H1 (cell line): ENCODE measurements around the gene ACAP3. TPM values are rescaled to one million over a fixed set of nuclear protein-coding genes. Genes with fewer than 3 reads are reported as not detected.

Experiments
- CTCF ChIA-PET: fragments of 300-600 bp; sonication (Branson Sonifier 250); formaldehyde crosslinking; loops from one replicate; lab custom pipeline; 2021; ENCODE audit not compliant: partially characterized antibody; lab: Charles Lee
- POLR2A ChIA-PET: fragments of 300-600 bp; sonication (Branson Sonifier 250); formaldehyde crosslinking; loops from one replicate; lab custom pipeline; 2021; ENCODE audit warnings: inconsistent platforms; ENCODE audit not compliant: partially characterized antibody; lab: Charles Lee
- DNase-seq, 2 experiments: peaks; one replicate each; pipeline versions ENCODE4 v3.0.0 to v3.0.0-alpha.2; 2010 to 2022; ENCODE audit warnings: low spot score in 2 of 2, low read depth in 1 of 2, mixed read lengths in 1 of 2
- FAIRE-seq: peaks from 2 replicates; lab custom pipeline; 2011; peaks lifted over from hg19 to GRCh38; lab: Jason Lieb, UNC
- H2AFZ ChIP-seq: 2 replicates; pipeline ENCODE4 v1.8.1; 2012; ENCODE audit warnings: low read length, inconsistent platforms
- H2AK5ac ChIP-seq: 2 replicates; pipeline ENCODE4 v1.6.1; 2013; ENCODE audit warnings: low read depth, low read length
- H2BK120ac ChIP-seq: replicated peaks from 2 replicates; pipeline ENCODE3; 2013; ENCODE audit warnings: low read depth, low read length, inconsistent platforms
- H2BK12ac ChIP-seq: 2 replicates; pipeline ENCODE4 v1.6.1; 2013; ENCODE audit warnings: low read depth, low read length
- H2BK15ac ChIP-seq: 2 replicates; pipeline ENCODE4 v1.6.1; 2013; ENCODE audit warnings: low read length
- H2BK20ac ChIP-seq: 2 replicates; pipeline ENCODE4 v1.6.1; 2013; ENCODE audit warnings: low read length
- H2BK5ac ChIP-seq: 2 replicates; pipeline ENCODE4 v1.6.1; 2013; ENCODE audit warnings: low read depth, low read length
- H3K14ac ChIP-seq: 2 replicates; pipeline ENCODE4 v1.6.1; 2013; ENCODE audit warnings: inconsistent platforms; ENCODE audit not compliant: insufficient read length
- H3K18ac ChIP-seq: 2 replicates; pipeline ENCODE4 v1.6.1; 2013; ENCODE audit warnings: low read length; ENCODE audit errors: extremely low read depth
- H3K23ac ChIP-seq: 2 replicates; pipeline ENCODE4 v1.6.1; 2013; ENCODE audit warnings: inconsistent platforms; ENCODE audit not compliant: insufficient read length
- H3K23me2 ChIP-seq: 2 replicates; pipeline ENCODE4 v1.6.1; 2013; ENCODE audit warnings: low read depth, low read length
- H3K27ac ChIP-seq: 2 replicates; pipeline ENCODE4 v1.6.1; 2011; ENCODE audit warnings: low read depth, low read length, inconsistent platforms
- H3K27me3 ChIP-seq, 4 experiments: replicated peaks in 1 of 4; 1 replicate in 1 of 4; 2 replicates in 3 of 4; pipeline versions ENCODE4 v1.6.1 to v1.8.1; 2011 to 2013; ENCODE audit warnings: low read length in 3 of 4, mild to moderate bottlenecking in 3 of 4, inconsistent platforms in 2 of 4, mixed read lengths in 2 of 4, moderate library complexity in 1 of 4; ENCODE audit not compliant: control insufficient read depth in 3 of 4, insufficient read depth in 3 of 4; ENCODE audit errors: extremely low read depth in 1 of 4
- H3K36me3 ChIP-seq, 4 experiments: 2 replicates each; pipeline versions ENCODE4 v1.6.1 to v1.8.1; 2011 to 2013; ENCODE audit warnings: mild to moderate bottlenecking in 4 of 4, low read length in 3 of 4, moderate library complexity in 2 of 4, control low read depth in 1 of 4, inconsistent platforms in 1 of 4; ENCODE audit not compliant: insufficient read depth in 4 of 4, control insufficient read depth in 2 of 4
- H3K4ac ChIP-seq: replicated peaks from 2 replicates; pipeline ENCODE3; 2013; ENCODE audit warnings: low read length, low read depth, mixed read lengths, inconsistent platforms; ENCODE audit not compliant: insufficient read length
- H3K4me1 ChIP-seq, 4 experiments: replicated peaks in 1 of 4; 1 replicate in 1 of 4; 2 replicates in 3 of 4; pipeline versions ENCODE4 v1.6.1 to v1.8.1; 2011 to 2013; ENCODE audit warnings: low read length in 3 of 4, inconsistent platforms in 2 of 4, mixed read lengths in 1 of 4; ENCODE audit not compliant: insufficient read depth in 4 of 4, control insufficient read depth in 3 of 4
- H3K4me2 ChIP-seq, 2 experiments: 2 replicates each; pipeline versions ENCODE4 v1.6.1 to v1.8.1; 2011 to 2013; ENCODE audit warnings: low read depth in 2 of 2, low read length in 2 of 2, control low read depth in 1 of 2, inconsistent platforms in 1 of 2, mild to moderate bottlenecking in 1 of 2; ENCODE audit not compliant: insufficient read depth in 1 of 2
- H3K4me3 ChIP-seq, 4 experiments: fragments of 200-600, 300-600 bp in 1 of 4; sonication (generic), shearing (Covaris generic), sonication (Bioruptor Twin) in 1 of 4; 2 replicates each; pipeline versions ENCODE4 v1.5.1 to v1.8.1; 2011 to 2016; ENCODE audit warnings: low read length in 4 of 4, low read depth in 3 of 4, control low read depth in 2 of 4, inconsistent platforms in 2 of 4, mild to moderate bottlenecking in 2 of 4, mixed read lengths in 1 of 4, moderate library complexity in 1 of 4; ENCODE audit not compliant: insufficient read depth in 2 of 4; ENCODE audit errors: extremely low read depth in 1 of 4
- H3K56ac ChIP-seq: replicated peaks from 2 replicates; pipeline ENCODE3; 2013; ENCODE audit warnings: low read depth, mild to moderate bottlenecking, mixed read lengths, low read length, inconsistent platforms; ENCODE audit not compliant: insufficient read length
- H3K79me1 ChIP-seq: 2 replicates; pipeline ENCODE4 v1.6.1; 2013; ENCODE audit warnings: low read depth, low read length, control low read depth
- H3K79me2 ChIP-seq, 2 experiments: 2 replicates each; pipeline versions ENCODE4 v1.6.1 to v1.8.1; 2012 to 2013; ENCODE audit warnings: low read length in 2 of 2, mild to moderate bottlenecking in 2 of 2, inconsistent platforms in 1 of 2; ENCODE audit not compliant: insufficient read depth in 2 of 2, control insufficient read depth in 1 of 2
- H3K9ac ChIP-seq, 4 experiments: replicated peaks in 1 of 4; 1 replicate in 1 of 4; 2 replicates in 3 of 4; pipeline versions ENCODE4 v1.6.1 to v1.8.1; 2011 to 2013; ENCODE audit warnings: low read depth in 3 of 4, low read length in 3 of 4, control low read depth in 2 of 4, mild to moderate bottlenecking in 2 of 4, moderate library complexity in 2 of 4, inconsistent platforms in 1 of 4; ENCODE audit errors: extremely low read depth in 1 of 4
- H3K9me3 ChIP-seq, 2 experiments: 2 replicates each; pipeline versions ENCODE4 v1.6.1 to v1.8.1; 2012 to 2013; ENCODE audit warnings: mild to moderate bottlenecking in 2 of 2, moderate library complexity in 2 of 2, control low read depth in 1 of 2, inconsistent platforms in 1 of 2, low read depth in 1 of 2, low read length in 1 of 2, mixed read lengths in 1 of 2; ENCODE audit not compliant: insufficient read depth in 2 of 2
- H4K20me1 ChIP-seq, 2 experiments: replicated peaks in 1 of 2; 2 replicates each; pipeline versions ENCODE3 to v1.8.1; 2011 to 2013; ENCODE audit warnings: inconsistent platforms in 2 of 2, low read length in 2 of 2, mild to moderate bottlenecking in 1 of 2; ENCODE audit not compliant: insufficient read depth in 2 of 2, control insufficient read depth in 1 of 2
- H4K5ac ChIP-seq: 2 replicates; pipeline ENCODE4 v1.6.1; 2013; ENCODE audit warnings: low read length, low read depth, mixed read lengths, inconsistent platforms; ENCODE audit not compliant: insufficient read length
- H4K8ac ChIP-seq: 2 replicates; pipeline ENCODE4 v1.8.0; 2013; ENCODE audit warnings: mild to moderate bottlenecking, moderate library complexity, low read length, inconsistent platforms; ENCODE audit not compliant: insufficient read depth; ENCODE audit errors: extremely low read depth
- H4K91ac ChIP-seq: replicated peaks from 2 replicates; pipeline ENCODE3; 2013; ENCODE audit warnings: low read length, mixed read lengths, inconsistent platforms; ENCODE audit not compliant: insufficient read length
- ASH2L ChIP-seq: fragments of 200-600, 300-600 bp; sonication (generic); IDR thresholded peaks from one replicate; pipeline ENCODE4 v1.7.1; 2017; ENCODE audit warnings: low read length
- CHD2 ChIP-seq: IDR thresholded peaks from 2 replicates; pipeline ENCODE4 v1.6.1; 2012; ENCODE audit warnings: low read length, improper control_type of control experiment
- CTCF ChIP-seq, 3 experiments: IDR thresholded peaks; 1 replicate in 2 of 3; 2 replicates in 1 of 3; pipeline versions ENCODE4 v1.5.1 to v1.6.1; 2011; ENCODE audit warnings: low read length in 3 of 3, mild to moderate bottlenecking in 3 of 3, inconsistent platforms in 2 of 3, low read depth in 1 of 3, moderate library complexity in 1 of 3; ENCODE audit not compliant: insufficient read depth in 1 of 3; ENCODE audit errors: control extremely low read depth in 1 of 3
- JUND ChIP-seq: IDR thresholded peaks from 2 replicates; pipeline ENCODE4 v1.6.1; 2011; ENCODE audit warnings: mild to moderate bottlenecking, improper control_type of control experiment, low read length
- MAFK ChIP-seq: IDR thresholded peaks from 2 replicates; pipeline ENCODE4 v1.6.1; 2012; ENCODE audit warnings: low read depth, mild to moderate bottlenecking, improper control_type of control experiment, low read length
- POLR2A ChIP-seq, 2 experiments: IDR thresholded peaks; 1 replicate in 1 of 2; 2 replicates in 1 of 2; pipeline ENCODE4 v1.6.1; 2011; ENCODE audit warnings: low read depth in 2 of 2, low read length in 2 of 2, mild to moderate bottlenecking in 2 of 2; ENCODE audit errors: control extremely low read depth in 1 of 2
- RAD21 ChIP-seq, 2 experiments: IDR thresholded peaks in 1 of 2; conservative IDR thresholded peaks in 1 of 2; 2 replicates each; pipeline ENCODE4 v1.6.1; 2011; ENCODE audit warnings: low read depth in 2 of 2, low read length in 2 of 2, improper control_type of control experiment in 1 of 2, inconsistent platforms in 1 of 2, mild to moderate bottlenecking in 1 of 2, moderate library complexity in 1 of 2
- SAP30 ChIP-seq: fragments of 300-600 bp; sonication (generic); IDR thresholded peaks from 2 replicates; pipeline ENCODE4 v1.7.1; 2012; ENCODE audit warnings: low read length, moderate library complexity, mild to moderate bottlenecking, inconsistent platforms; ENCODE audit not compliant: insufficient read depth, insufficient replicate concordance
- ZNF274 ChIP-seq: IDR thresholded peaks from 2 replicates; pipeline ENCODE4 v1.7.0; 2012; ENCODE audit warnings: low read length, borderline replicate concordance; ENCODE audit errors: extremely low read depth
- WGBS, 2 experiments: shearing (Covaris generic) in 1 of 2; methylation state at CpG; one replicate each; pipeline versions ENCODE4 v1.1.6 to v1.1.7; 2013 to 2015; ENCODE audit warnings: low lambda C conversion rate in 2 of 2, mixed read lengths in 2 of 2, inconsistent platforms in 1 of 2, low coverage in 1 of 2, missing lambda C conversion rate in 1 of 2; ENCODE audit not compliant: insufficient replicate concordance in 2 of 2, insufficient coverage in 1 of 2, insufficient read length in 1 of 2; ENCODE audit errors: extremely low coverage in 1 of 2, missing lambda C conversion rate in 1 of 2; 5-methylcytosine and 5-hydroxymethylcytosine counted together
- polyA plus RNA-seq, 7 experiments: library from polyadenylated mRNA; depleted of rRNA in 3 of 7; stranded (reverse) in 5 of 7; unstranded in 2 of 7; fragments of >200 nt in 5 of 7; fragments of 200-250 nt in 2 of 7; gene quantifications; 1 replicate in 5 of 7; 2 replicates in 1 of 7; 4 replicates in 1 of 7; pipeline versions ENCODE4 v1.2.1 to v1.2.3, GENCODE V29; 2011 to 2013; ENCODE audit warnings: missing spikeins in 2 of 7, mixed read lengths in 2 of 7
- total RNA-seq: library from RNA; stranded (reverse); fragmentation: NEBNext Ultra II Directional; extraction: Animal tissue kit (Norgen Biotek cat#: 25700); gene quantifications from 2 replicates; pipeline ENCODE4 v1.2.1, GENCODE V29; 2021

ACAP3 gene
- total and polyA plus RNA-seq, 2 of the 8 experiments (the other 6 are each of a cell fraction or from before 2014, with no cell fraction given) = 14.8 to 28.3 TPM

DNA sequence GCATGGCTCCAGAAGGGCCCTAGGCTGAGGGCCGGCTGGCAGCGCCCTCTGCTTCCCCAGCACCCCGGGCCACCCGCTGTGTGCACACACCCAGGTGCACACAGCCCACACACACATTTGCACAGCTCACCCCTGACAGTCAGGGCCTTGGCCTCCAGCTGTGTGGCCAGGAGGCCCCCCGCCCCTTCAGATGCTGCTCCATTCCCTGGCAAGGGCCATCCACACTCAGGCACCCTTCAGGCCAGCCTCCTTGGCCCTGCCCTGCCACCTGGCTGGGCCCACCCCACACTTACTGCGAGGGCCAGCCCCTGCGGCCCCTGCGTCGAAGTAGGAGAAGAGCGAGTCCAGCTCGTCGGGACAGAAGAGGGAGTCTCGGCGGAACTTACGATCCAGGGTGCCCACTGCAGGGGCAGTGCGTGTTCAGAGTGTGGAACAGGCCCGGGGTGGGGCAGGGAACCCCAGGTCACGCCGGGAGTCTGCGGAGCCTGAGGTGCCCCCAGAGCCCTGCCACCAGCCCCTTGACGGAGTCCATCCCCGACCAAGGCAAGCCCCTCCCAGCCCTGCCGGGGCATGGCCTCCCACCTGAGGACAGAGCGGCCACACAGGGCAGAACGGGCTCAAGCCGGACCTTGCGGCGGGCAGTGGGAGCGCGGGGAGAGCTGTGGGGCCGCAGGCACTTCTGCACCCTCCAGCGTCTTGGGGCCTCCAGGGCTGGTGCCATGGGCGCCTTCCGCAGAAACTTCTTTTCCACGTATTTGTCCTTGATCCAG lies 12.4 kb downstream of the ACAP3 start:
- ChIA-PET POLR2A (interaction anchor here (0.6 to 1.7 kb wide), 8 partner anchors 14 to 57 kb away, joined by 3 to 6 read pairs (median 4); partner anchors contain the start of gene TAS1R3), CTCF (interaction anchor here (0.8 to 1.0 kb wide), 4 partner anchors 10 to 320 kb away, joined by 3 to 5 read pairs (median 4); partner anchors contain the start of genes B3GALT6 and SDF4)
- DNase-seq = no peak
- no peak overlapping the region for H3K23ac ChIP-seq
- no peaks in the 10 kb centered on the region for H3K79me2 ChIP-seq
- no peaks in the 10 kb centered on the region for H3K23me2 ChIP-seq
- WGBS, 2 experiments = 95% methylated on average over 19 of the region's 35 CpGs; no CpG with 5 or more reads in 1 of the 2 experiments
- no peak overlapping the region for H3K4me2 ChIP-seq
- H2AFZ ChIP-seq = no peak overlapping the region
- no peak overlapping the region for H3K27ac ChIP-seq
- H4K20me1 ChIP-seq = peaks cover 6 to 12% of the 10 kb centered on the region in 2 experiments
- no peaks in the 10 kb centered on the region for H3K9me3 ChIP-seq
- no peak overlapping the region for H2BK12ac ChIP-seq
- H4K5ac ChIP-seq = no peak overlapping the region
- H2BK5ac ChIP-seq = no peak overlapping the region
- H3K79me1 ChIP-seq = no peaks in the 10 kb centered on the region
- no peak overlapping the region for H3K4ac ChIP-seq
- no peak for FAIRE-seq
- no peak overlapping the region for H4K91ac ChIP-seq
- H2AK5ac ChIP-seq = no peak overlapping the region
- H3K14ac ChIP-seq = no peak overlapping the region
- TF ChIP-seq MAFK = no peak
- TF ChIP-seq RAD21 (IDR thresholded peaks at IDR 0.05 in 1 of 2, conservative IDR thresholded peaks at IDR 0.05 in 1 of 2; ENCODE audit: low read depth in 2 of 2, low read length in 2 of 2) = no peak
- TF ChIP-seq SAP30 = no peak
- no peak for TF ChIP-seq ZNF274
- TF ChIP-seq CHD2 = no peak
- no peak for TF ChIP-seq ASH2L
- TF ChIP-seq CTCF (IDR thresholded peaks at IDR 0.05; ENCODE audit: control extremely low read depth in 1 of 3, insufficient read depth in 1 of 3, low read depth in 1 of 3, low read length in 3 of 3) = no peak
- no peak for TF ChIP-seq POLR2A (IDR thresholded peaks at IDR 0.05; ENCODE audit: control extremely low read depth in 1 of 2, low read depth in 2 of 2, low read length in 2 of 2)
- TF ChIP-seq JUND = no peak
- H2BK20ac ChIP-seq = no peak overlapping the region
- no peak overlapping the region for H2BK120ac ChIP-seq
- H3K18ac ChIP-seq = no peak overlapping the region
- H3K4me3 ChIP-seq = no peak overlapping the region
- H3K36me3 ChIP-seq = peaks cover 0 to 7% (median 0%) of the 10 kb centered on the region in 4 experiments; a peak in 1 of 8 replicates
- H3K4me1 ChIP-seq = peaks cover 0 to 12% (median 0%) of the 10 kb centered on the region in 4 experiments; a peak in 2 of 7 replicates
- peak overlapping the region; percentile 25; the same call in 1 of the 2 replicates for H4K8ac ChIP-seq
- no peak overlapping the region for H3K56ac ChIP-seq
- H3K27me3 ChIP-seq = peaks cover 0 to 3% (median 0%) of the 10 kb centered on the region in 4 experiments; a peak in 1 of 7 replicates
- H2BK15ac ChIP-seq = no peak overlapping the region
- no peak overlapping the region for H3K9ac ChIP-seq
